GM19395 (cell line): ENCODE data around the gene SPATA20.
A peak's percentile ranks its signal among the peaks of the same experiment; 100 is the strongest.

ENCODE experiments used
- ATAC-seq: cut with Tn5 transposase; IDR thresholded peaks from one replicate; pipeline ENCODE4 v1.9.1; 2021; ENCODE audit warnings: mild to moderate bottlenecking, moderate library complexity; ENCODE audit not compliant: unreplicated experiment

Gene SPATA20

DNA sequence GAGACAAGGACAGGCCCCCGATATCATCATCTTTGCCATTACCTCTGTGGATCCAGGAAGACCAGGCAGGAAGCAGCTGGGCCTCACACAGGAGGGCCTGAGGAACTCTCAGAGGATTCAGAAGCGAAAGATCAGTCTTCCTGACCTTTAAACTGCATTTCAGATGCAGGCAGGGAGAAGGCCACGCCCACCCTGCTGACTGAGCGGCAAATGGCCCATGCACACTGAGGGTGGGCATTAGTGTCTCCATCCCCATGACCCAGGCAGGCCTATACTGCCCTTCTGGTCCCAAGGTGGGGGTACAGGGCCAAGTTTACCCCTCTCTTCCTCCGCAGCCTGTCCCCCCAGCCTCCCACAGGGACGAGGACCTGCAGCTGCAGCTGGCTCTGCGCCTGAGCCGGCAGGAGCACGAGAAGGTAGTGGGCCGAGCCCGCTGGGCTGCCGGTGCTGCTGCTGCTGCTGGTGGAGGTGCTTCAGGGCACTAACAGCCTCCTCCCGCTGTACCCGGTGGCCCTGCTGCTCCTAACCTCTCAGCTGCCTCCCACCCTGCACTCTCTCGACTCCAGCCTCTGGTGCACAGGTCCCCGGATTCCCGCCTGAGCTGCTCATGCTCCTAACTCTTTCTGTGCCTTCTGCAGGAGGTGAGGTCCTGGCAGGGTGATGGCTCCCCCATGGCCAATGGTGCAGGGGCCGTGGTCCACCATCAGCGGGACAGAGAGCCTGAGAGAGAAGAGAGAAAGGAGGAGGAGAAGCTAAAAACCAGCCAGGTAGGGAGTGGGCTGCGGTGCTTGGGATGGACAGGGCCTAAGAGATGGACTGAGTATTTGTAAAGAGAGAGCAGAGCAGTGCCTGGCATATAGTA is 8.2 kb upstream of the SPATA20 start:
- ATAC-seq, result no peak

GRCh38 chr17:50539762-50540559 is 7.0 kb upstream of the SPATA20 start:
- no peak for ATAC-seq

DNA sequence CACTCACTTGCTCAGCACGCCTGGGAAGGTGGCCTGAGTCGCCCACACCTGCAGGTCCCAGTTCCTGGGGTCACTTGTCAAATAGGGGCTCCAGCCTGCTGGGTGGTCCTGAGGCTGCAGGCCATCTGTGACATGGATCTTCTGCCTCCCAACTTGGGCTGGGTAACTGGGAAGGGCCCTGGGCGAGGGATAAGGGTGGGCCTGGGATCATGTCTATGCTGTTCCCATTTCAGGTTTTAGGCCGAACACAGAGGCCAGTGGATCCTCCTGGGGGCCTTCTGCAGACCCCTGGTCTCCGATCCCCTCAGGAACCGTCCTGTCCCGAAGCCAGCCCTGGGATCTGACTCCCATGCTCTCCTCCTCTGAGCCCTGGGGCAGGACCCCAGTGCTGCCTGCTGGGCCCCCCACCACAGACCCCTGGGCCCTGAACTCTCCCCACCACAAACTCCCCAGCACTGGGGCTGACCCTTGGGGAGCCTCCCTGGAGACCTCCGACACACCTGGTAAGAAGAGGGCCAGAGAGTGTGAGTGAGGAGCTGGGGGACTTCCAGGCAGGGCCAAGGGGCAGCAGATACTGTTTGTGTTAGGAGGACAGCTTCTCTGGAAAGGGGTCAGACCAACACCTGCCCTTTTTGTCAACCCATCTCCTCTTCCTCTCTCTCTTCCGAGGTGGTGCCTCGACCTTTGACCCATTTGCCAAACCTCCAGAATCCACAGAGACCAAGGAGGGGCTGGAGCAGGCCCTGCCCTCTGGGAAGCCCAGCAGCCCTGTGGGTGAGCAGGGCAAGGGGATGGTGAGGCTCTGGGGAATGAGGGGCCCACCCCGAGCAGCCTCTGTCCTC is 6.2 kb upstream of the SPATA20 start:
- ATAC-seq, result no peak

DNA sequence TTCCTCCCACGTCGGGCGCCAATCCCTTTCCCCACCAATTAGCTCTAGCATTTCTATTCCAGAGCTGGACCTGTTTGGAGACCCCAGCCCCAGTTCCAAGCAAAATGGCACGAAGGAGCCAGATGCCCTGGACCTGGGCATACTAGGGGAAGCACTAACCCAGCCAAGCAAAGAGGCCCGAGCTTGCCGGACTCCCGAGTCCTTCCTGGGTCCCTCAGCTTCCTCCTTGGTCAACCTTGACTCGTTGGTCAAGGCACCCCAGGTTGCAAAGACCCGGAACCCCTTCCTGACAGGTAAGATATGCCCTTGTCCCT is 5.6 kb upstream of the SPATA20 start:
- ATAC-seq, result no peak

DNA sequence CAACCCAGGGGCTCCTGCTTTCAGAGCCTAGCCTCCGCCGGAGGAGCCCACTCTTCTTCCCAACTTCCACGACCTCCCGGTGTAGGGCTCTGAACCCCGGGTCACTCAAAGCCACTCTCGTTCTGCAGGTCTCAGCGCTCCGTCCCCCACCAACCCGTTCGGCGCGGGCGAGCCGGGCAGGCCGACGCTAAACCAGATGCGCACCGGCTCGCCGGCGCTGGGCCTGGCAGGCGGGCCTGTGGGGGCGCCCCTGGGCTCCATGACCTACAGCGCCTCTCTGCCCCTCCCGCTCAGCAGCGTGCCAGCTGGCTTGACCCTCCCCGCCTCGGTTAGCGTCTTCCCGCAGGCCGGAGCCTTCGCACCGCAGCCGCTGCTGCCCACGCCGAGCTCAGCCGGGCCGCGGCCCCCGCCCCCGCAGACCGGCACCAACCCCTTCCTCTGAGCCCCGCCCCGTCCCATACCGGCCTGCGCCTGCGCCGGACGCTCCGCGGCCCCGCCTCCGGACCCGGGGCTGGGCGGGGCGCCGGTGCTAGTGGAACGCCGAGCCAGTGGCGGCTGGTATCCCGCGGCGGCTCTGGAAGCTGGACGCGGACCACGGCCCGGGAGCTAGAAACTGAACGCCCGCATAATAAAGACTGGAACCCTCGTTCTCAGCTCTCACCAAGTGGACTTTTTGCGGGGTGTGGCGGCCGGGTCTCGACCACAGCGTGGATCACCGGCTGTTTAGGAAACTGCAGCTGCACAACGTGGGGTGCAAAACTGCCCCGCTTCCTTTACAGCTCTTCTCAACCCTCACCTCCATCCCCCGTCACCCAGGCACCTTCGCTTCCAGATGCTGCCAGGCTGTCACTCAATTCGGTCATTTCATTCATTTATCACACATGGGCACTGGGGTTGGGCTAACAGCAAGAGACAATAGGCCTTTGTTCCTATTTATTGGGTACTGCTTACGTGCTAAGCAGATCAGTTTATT is 5.0 kb upstream of the SPATA20 start:
- ATAC-seq, result peak; percentile 76

DNA sequence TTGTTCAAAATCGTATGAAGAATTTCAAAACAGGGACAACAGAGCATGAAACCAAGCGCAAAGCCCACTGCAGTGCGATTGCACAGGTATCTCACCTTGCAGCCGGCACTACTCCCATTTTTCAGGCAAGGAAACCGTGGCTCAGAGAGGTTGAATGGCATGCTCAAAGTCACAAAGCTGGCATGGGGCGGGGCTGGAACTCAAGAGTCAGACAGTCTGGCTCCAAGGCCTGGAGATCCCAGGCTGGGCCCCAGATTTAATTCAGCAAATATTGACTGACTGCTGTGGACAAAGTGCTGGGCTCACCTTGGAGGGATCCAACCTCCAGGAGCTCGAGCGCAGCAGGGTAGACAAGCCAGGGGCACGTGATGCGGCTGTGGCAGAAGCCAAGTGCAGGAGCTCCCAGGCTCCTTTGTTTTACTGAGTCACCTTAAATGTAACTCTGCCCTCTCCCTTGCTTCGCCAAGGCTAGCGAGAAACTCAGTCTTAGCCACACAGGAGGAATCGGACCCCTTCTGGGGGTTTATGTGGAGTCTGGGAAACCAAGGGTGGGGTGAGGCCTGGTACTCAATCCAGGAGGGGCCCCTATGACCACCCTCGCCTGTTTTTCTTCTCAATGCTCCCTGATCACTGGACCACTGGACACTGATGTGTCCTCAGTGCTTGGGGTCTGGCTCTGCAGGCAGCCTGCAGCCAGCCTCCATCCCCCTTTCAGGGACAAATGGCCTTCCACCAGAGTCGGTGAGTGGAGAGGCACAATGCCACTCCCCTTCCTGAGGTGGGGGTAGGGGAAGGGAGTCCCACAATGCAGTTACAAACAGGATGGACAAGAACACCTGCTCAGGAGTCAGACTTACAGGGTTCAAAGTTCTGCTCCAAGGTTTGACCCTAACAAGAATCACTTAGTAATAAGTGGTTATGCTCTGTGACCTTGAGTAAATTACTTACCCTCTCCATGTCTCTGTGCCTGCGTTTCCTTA is 3.9 kb upstream of the SPATA20 start:
- no peak for ATAC-seq

DNA sequence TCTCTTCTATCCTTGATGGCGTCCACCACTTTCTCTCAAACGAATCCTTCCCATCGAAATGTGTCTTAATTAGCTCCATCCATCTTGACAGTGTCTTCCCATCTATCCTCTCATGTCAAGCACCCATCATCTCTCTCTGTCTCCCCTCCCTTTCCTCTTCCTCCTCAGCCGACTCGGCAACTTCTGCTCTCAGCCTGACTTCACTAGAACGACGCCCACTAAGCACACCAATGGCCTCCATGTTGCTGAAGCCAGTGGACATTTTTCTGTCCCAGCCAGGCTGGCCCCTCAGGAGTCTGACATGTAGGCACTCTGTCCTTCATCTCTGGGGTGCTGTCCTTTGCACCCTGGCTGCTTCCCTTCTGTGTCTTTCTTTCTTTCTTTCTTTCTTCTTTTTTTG is 2.5 kb upstream of the SPATA20 start:
- no peak for ATAC-seq

- no peak for ATAC-seq
Observed at GRCh38 chr17:50545311-50545710, 1.7 kb upstream of the SPATA20 start.

- ATAC-seq, result no peak
Observed at GRCh38 chr17:50546701-50547034, 306 bp upstream of the SPATA20 start.

GRCh38 chr17:50547736-50548083 is 736 bp downstream of the SPATA20 start:
- ATAC-seq, result no peak

- ATAC-seq, result no peak
Observed at GRCh38 chr17:50548831-50549230, 1.9 kb downstream of the SPATA20 start.

DNA sequence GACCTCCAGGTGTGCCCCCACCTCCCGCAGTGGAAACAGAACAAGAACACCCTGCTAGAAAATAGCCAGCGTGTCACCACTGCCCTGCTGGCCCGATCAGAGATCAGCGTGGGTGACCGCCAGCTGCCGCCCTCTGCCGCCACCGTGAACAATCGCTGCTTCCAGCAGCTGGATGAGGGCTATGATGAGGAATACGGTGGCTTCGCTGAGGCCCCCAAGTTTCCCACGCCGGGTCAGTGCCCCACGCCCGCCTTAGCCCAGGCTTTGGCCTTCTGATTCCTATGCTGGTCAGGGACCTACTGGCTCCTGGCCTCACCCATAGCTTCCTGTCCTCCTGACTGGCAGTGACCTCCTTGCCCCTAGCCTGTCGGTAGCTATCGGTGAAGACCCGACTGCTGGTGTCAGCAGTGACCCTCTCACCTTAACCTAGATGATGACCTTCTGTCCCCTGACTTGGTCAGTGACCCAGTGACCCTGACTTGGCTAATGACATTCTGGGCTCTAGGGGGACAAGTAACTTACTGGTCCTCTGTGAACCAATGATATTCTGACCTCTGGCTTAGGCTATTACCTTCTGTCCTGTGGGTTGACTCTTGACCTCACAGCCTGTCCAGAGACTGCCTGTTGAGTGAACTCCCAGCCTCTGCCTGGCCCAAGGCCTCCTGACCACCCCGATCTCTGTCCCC is 2.4 kb downstream of the SPATA20 start:
- ATAC-seq, result no peak

- ATAC-seq, result no peak
Observed at GRCh38 chr17:50549969-50550368, 3.0 kb downstream of the SPATA20 start.

DNA sequence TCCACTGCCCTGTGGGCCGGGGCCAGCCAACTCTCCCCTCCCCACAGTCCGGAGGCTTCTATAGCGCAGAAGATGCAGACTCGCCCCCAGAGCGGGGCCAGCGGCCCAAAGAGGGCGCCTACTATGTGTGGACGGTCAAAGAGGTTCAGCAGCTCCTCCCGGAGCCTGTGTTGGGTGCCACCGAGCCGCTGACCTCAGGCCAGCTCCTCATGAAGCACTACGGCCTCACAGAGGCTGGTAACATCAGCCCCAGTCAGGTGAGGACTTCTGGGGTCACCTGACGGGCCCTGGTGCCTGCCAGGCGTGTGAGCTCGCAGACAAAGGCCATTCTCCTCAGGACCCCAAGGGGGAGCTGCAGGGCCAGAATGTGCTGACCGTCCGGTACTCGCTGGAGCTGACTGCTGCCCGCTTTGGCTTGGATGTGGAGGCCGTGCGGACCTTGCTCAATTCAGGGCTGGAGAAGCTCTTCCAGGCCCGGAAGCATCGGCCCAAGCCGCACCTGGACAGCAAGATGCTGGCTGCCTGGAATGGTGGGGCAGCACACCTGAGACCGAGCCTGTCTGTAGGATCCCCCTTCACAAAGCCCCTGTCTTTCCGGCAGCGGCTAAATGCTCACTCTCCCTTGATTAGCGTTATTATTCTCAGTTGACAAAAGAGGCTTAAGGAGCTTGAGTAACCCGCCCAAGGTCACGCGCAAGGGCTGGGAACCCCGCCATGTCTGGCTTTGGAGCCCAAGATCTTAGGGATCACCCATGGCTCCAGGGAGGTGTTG is 3.9 kb downstream of the SPATA20 start:
- ATAC-seq, result no peak

DNA sequence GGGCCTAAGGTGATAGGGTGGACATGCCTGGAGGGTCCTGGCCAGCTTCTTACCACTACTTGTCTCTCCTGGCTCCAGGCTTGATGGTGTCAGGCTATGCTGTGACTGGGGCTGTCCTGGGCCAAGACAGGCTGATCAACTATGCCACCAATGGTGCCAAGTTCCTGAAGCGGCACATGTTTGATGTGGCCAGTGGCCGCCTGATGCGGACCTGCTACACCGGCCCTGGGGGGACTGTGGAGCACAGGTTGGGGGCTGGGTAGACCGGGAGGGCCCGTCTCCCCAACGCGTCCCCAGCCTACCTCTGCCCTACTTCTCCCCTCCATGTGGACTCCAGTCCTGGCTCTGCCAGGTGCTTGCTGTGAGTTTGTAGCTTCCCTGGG is 4.5 kb downstream of the SPATA20 start:
- no peak for ATAC-seq

DNA sequence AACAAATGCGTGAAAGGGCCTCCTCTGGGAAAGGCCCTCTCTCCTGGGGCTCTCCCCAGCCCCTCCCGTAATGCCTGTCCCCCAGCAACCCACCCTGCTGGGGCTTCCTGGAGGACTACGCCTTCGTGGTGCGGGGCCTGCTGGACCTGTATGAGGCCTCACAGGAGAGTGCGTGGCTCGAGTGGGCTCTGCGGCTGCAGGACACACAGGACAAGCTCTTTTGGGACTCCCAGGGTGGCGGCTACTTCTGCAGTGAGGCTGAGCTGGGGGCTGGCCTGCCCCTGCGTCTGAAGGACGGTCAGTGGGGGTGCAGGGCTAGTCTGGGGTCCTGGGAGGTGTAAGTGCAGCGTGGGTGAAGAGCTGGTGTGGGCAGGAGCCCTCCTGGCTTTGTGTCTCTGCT is 4.9 kb downstream of the SPATA20 start:
- no peak for ATAC-seq

DNA sequence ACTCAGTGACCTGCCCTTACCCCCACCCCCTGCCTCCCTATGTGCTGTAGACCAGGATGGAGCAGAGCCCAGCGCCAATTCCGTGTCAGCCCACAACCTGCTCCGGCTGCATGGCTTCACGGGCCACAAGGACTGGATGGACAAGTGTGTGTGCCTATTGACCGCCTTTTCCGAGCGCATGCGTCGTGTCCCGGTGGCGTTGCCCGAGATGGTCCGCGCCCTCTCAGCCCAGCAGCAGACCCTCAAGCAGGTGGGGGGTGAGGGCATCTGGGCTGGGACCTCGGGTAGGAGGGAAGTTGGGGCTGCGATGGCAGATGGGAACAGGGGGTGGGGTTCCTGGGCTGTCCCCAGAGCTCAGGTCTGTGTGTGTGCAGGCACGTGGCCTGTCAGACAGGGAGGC is 7.2 kb downstream of the SPATA20 start:
- ATAC-seq, result no peak

DNA sequence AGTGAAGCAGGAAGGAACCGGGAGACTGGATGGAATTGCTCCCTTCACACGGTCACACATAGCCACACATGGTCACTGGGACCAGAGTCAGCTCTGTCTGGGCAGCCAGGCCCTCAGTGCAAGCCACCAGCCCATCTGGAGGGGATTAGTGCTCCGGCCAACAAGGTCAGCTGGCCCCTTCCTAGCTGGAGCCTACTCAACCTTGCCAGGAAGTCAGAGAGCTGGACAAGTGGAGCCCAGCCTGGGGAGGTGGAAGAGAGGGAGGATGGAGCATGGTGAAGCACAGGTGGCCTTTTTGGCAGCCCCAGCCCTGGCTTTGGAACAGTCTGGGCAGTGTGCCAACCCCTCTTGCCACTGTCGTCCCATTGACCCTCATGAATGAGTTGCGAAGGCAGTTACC is 9.8 kb downstream of the SPATA20 start:
- ATAC-seq, result no peak
